ENCODE measurements around the gene ANKIB1.
"Not testable (repeated sequence)": the region's sequence is repeated elsewhere in the genome, so short reads cannot be mapped to it uniquely, and the experiment has no call there.

The ANKIB1 gene

GRCh38 chr7:92330835-92331438 is 85.2 kb downstream of the ANKIB1 start:
- no peak for DNase-seq (ENCODE audit: low read depth in 2 of 2)

- DNase-seq (ENCODE audit: low read depth in 2 of 2): no peak
Observed at GRCh38 chr7:92331508-92331907, 85.7 kb downstream of the ANKIB1 start.

GRCh38 chr7:92332782-92333181 is 87.0 kb downstream of the ANKIB1 start:
- no peak for DNase-seq (ENCODE audit: low read depth in 2 of 2)

- no peak for DNase-seq (ENCODE audit: low read depth in 2 of 2)
Observed at GRCh38 chr7:92333866-92334265, 88.1 kb downstream of the ANKIB1 start.

- no peak for DNase-seq (ENCODE audit: low read depth in 2 of 2)
Observed at GRCh38 chr7:92335574-92335973, 89.8 kb downstream of the ANKIB1 start.

GRCh38 chr7:92336662-92337340 is 91.0 kb downstream of the ANKIB1 start:
- DNase-seq (ENCODE audit: low read depth in 2 of 2): no peak

GRCh38 chr7:92340016-92340415 is 94.2 kb downstream of the ANKIB1 start:
- DNase-seq (ENCODE audit: low read depth in 2 of 2): no peak

- no peak for DNase-seq (ENCODE audit: low read depth in 2 of 2)
Observed at GRCh38 chr7:92343714-92344113, 97.9 kb downstream of the ANKIB1 start.

- DNase-seq (ENCODE audit: low read depth in 2 of 2): no peak
Observed at GRCh38 chr7:92352009-92352408, 106.2 kb downstream of the ANKIB1 start.

GRCh38 chr7:92354214-92354613 is 108.4 kb downstream of the ANKIB1 start:
- no peak for DNase-seq (ENCODE audit: low read depth in 2 of 2)

GRCh38 chr7:92356406-92356805 is 110.6 kb downstream of the ANKIB1 start:
- no peak for DNase-seq (ENCODE audit: low read depth in 2 of 2)

- DNase-seq (ENCODE audit: low read depth in 2 of 2): no peak
Observed at GRCh38 chr7:92357260-92357659, 111.5 kb downstream of the ANKIB1 start.

GRCh38 chr7:92359179-92359578 is 113.4 kb downstream of the ANKIB1 start:
- DNase-seq (ENCODE audit: low read depth in 2 of 2): not testable (repeated sequence)

- no peak for DNase-seq (ENCODE audit: low read depth in 2 of 2)
Observed at GRCh38 chr7:92359801-92360200, 114.0 kb downstream of the ANKIB1 start.

- no peak for DNase-seq (ENCODE audit: low read depth in 2 of 2)
Observed at GRCh38 chr7:92360387-92360786, 114.6 kb downstream of the ANKIB1 start.

GRCh38 chr7:92362131-92362530 is 116.4 kb downstream of the ANKIB1 start:
- DNase-seq (ENCODE audit: low read depth in 2 of 2): no peak

GRCh38 chr7:92366730-92367129 is 121.0 kb downstream of the ANKIB1 start:
- DNase-seq (ENCODE audit: low read depth in 2 of 2): no peak

GRCh38 chr7:92368741-92369140 is 123.0 kb downstream of the ANKIB1 start:
- no peak for DNase-seq (ENCODE audit: low read depth in 2 of 2)

- DNase-seq (ENCODE audit: low read depth in 2 of 2): no peak
Observed at GRCh38 chr7:92375013-92375412, 129.2 kb downstream of the ANKIB1 start.

GRCh38 chr7:92391071-92391470 is 145.3 kb downstream of the ANKIB1 start:
- no peak for DNase-seq (ENCODE audit: low read depth in 2 of 2)

- DNase-seq (ENCODE audit: low read depth in 2 of 2): no peak
Observed at GRCh38 chr7:92397542-92397941, 151.8 kb downstream of the ANKIB1 start.

GRCh38 chr7:92400013-92400412 is 154.2 kb downstream of the ANKIB1 start:
- DNase-seq (ENCODE audit: low read depth in 2 of 2): no peak

- DNase-seq (ENCODE audit: low read depth in 2 of 2): no peak
Observed at GRCh38 chr7:92402920-92403759, 157.4 kb downstream of the ANKIB1 start.
